IPS-18c (cell line): Measurements from ENCODE around the gene ZNF722.
"Not testable (repeated sequence)": the region's sequence is repeated elsewhere in the genome, so short reads cannot be mapped to it uniquely, and the experiment has no call there.

Experiments used
- H3K4me3 ChIP-seq: 2 replicates; pipeline ENCODE4 v1.7.0; 2013; ENCODE audit warnings: low read depth, mild to moderate bottlenecking, low read length, moderate library complexity; ENCODE audit not compliant: insufficient read depth
- H3K9me3 ChIP-seq: one replicate; pipeline ENCODE4 v1.6.1; 2013; ENCODE audit warnings: mild to moderate bottlenecking, low read length, moderate library complexity; ENCODE audit not compliant: control insufficient read depth, insufficient read depth

ZNF722 gene

DNA sequence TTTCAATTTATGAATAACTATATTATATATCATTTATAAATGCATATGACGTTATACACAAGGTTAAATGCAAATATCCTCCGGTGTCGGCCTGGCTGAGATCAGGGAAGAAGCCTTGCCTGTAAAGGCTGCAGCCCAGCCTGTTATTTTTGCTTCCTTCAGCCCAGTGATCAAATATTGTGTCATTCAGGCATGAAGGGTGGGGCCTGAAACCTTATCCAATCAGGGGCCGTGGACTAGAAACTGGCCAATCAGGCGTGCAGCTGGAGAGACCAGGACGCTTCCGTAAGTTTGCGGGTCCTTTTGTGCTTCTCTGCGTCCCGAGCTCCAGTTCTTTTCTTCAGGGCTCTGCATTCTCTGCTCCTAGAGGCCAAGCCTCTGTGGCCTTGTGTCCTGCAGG is at the start of gene ZNF722:
Gene ZNF722, plus strand, starts transcription at position 301 of the 400 bp plus-strand sequence. CDS start 113 bp downstream, outside the sequence.
- peaks cover 22% of the 10 kb centered on the region for H3K9me3 ChIP-seq
- no peak within 1 kb of the TSS; the same call in 1 of the 2 replicates for H3K4me3 ChIP-seq

DNA sequence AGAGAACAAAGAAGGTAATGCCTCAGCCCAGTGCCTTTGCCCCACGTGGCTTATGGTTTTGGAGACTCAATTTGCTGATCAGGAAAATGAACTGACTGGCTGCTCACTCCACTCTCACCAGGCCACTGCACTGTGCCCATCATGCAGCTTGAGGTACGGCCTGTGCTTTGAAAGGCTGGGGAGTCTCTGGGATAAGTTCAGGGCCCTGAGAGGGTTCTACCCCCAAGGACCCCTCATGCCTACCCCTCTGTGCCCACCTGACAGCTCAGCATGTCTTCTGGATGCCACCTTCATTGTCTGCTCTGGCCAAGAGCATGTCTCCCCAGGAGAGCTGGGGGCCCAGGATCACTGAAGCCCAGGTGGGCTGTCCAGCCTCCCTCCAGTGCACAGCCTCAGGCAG is 45.5 kb upstream of the ZNF722 start:
- Histone ChIP-seq H3K9me3 (peaks cover 31% of the 10 kb centered on the region), H3K4me3 (no peak overlapping the region)

- Histone ChIP-seq H3K9me3 (peaks cover 6% of the 10 kb centered on the region), H3K4me3 (no peak overlapping the region)
Observed at GRCh38 chr7:63968629-63969028, 30.0 kb upstream of the ZNF722 start.

GRCh38 chr7:64015496-64015895 is 16.8 kb downstream of the ZNF722 start:
- not testable (repeated sequence) for H3K9me3 ChIP-seq, H3K4me3 ChIP-seq

DNA sequence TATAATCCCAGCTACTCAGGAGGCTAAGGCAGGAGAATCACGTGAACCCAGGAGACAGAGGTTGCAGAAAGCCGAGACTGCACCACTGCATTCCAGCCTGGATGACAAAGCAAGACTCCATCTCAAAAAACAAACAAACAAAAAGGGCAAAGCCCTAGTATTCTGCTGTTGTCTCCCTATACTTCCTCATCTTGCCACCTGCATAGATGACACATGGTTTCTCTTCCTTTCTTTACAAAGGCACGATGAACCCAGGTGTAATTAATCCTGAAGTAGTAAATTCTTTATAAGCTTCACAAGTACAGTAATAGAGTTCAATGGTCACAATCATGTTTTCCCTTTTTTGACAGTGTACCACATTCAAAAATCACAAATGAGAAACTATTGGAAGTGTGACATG is 36.7 kb downstream of the ZNF722 start:
- H3K4me3 ChIP-seq, result no peak overlapping the region
- H3K9me3 ChIP-seq, result peaks cover 30% of the 10 kb centered on the region

- Histone ChIP-seq H3K4me3 (no peak overlapping the region), H3K9me3 (peaks cover 30% of the 10 kb centered on the region)
Observed at GRCh38 chr7:64037095-64037494, 38.4 kb downstream of the ZNF722 start.

GRCh38 chr7:64045301-64046040 is 46.8 kb downstream of the ZNF722 start, which contains the start of gene ZNF727:
Gene ZNF727, plus strand, starts transcription at chr7:64045434. Its CDS starts 188 bp downstream, at chr7:64045622.
- H3K9me3 ChIP-seq, result peaks cover 19% of the 10 kb centered on the region
- no peak within 1 kb of the TSS; the same call in 1 of the 2 replicates for H3K4me3 ChIP-seq

- H3K9me3 ChIP-seq, result peaks cover 18% of the 10 kb centered on the region
- H3K4me3 ChIP-seq, result no peak overlapping the region; the same call in 1 of the 2 replicates
Observed at GRCh38 chr7:64046041-64046389, 47.4 kb downstream of the ZNF722 start.
